ENCODE results near the gene RGP1.

GRCh38 chr9:35740243-35740642 is 8.8 kb upstream of the RGP1 start:
- TF ChIP-seq CTCF (IDR thresholded peaks at IDR 0.05) (no peak), POLR2A (IDR thresholded peaks at IDR 0.05) (no peak)
